NCI-H2196 treated with DMSO at 0.1 percent for 48 hours (cell line): ENCODE measurements around the gene ADAM19.

Experiments
- DNase-seq: peaks from one replicate; lab custom pipeline; 2025; ENCODE audit not compliant: unreplicated experiment; lab: John Stamatoyannopoulos, UW

The ADAM19 gene

GRCh38 chr5:157544623-157544989 lies 31.0 kb downstream of the ADAM19 start:
- DNase-seq = no peak

GRCh38 chr5:157543825-157544622 lies 31.6 kb downstream of the ADAM19 start:
- DNase-seq = no peak

- no peak for DNase-seq
Measured at GRCh38 chr5:157542282-157543000, 33.1 kb downstream of the ADAM19 start.

GRCh38 chr5:157541447-157542118 lies 34.0 kb downstream of the ADAM19 start:
- no peak for DNase-seq

- DNase-seq = no peak
Measured at GRCh38 chr5:157540707-157541446, 34.7 kb downstream of the ADAM19 start.

- DNase-seq = no peak
Measured at GRCh38 chr5:157540124-157540523, 35.5 kb downstream of the ADAM19 start.

GRCh38 chr5:157539503-157540022 lies 36.0 kb downstream of the ADAM19 start:
- DNase-seq = no peak

- no peak for DNase-seq
Measured at GRCh38 chr5:157538311-157538710, 37.3 kb downstream of the ADAM19 start.

- DNase-seq = no peak
Measured at GRCh38 chr5:157535042-157535865, 40.3 kb downstream of the ADAM19 start.

- DNase-seq = no peak
Measured at GRCh38 chr5:157533011-157533481, 42.5 kb downstream of the ADAM19 start.

- no peak for DNase-seq
Measured at GRCh38 chr5:157532022-157532421, 43.6 kb downstream of the ADAM19 start.

- no peak for DNase-seq
Measured at GRCh38 chr5:157530226-157530972, 45.2 kb downstream of the ADAM19 start.

- DNase-seq = no peak
Measured at GRCh38 chr5:157529002-157529401, 46.6 kb downstream of the ADAM19 start.

GRCh38 chr5:157528036-157528632 lies 47.4 kb downstream of the ADAM19 start:
- no peak for DNase-seq

- no peak for DNase-seq
Measured at GRCh38 chr5:157524887-157525286, 50.7 kb downstream of the ADAM19 start.

GRCh38 chr5:157523976-157524375 lies 51.6 kb downstream of the ADAM19 start:
- no peak for DNase-seq

GRCh38 chr5:157521704-157522029 lies 53.9 kb downstream of the ADAM19 start:
- DNase-seq = no peak

GRCh38 chr5:157520911-157521703 lies 54.5 kb downstream of the ADAM19 start:
- no peak for DNase-seq
